RWPE2 (cell line): ENCODE results near the gene SETBP1.
A peak's percentile ranks its signal among the peaks of the same experiment; 100 is the strongest.

Experiments used
- ATAC-seq: fragments of 200-7000 bp; cut with Tn5 transposase; 3 replicates; pipeline ENCODE4 v1.9.1; 2021; ENCODE audit warnings: low read depth
- DNase-seq: peaks from one replicate; pipeline ENCODE4 v3.0.0-alpha.2; 2020; ENCODE audit warnings: low spot score
- H3K27ac ChIP-seq: fragments of 450-650 bp; 2 replicates; pipeline ENCODE4 v1.5.1; 2017; ENCODE audit warnings: mild to moderate bottlenecking; ENCODE audit not compliant: poor library complexity, severe bottlenecking
- H3K27me3 ChIP-seq: fragments of 250-450 bp; sonication (Bioruptor Pico); 2 replicates; pipeline ENCODE4 v1.5.1; 2021; ENCODE audit warnings: mild to moderate bottlenecking, moderate library complexity; ENCODE audit not compliant: insufficient read depth, poor library complexity, severe bottlenecking
- H3K36me3 ChIP-seq: fragments of 250-450 bp; sonication (Bioruptor Pico); 2 replicates; pipeline ENCODE4 v1.5.1; 2020; ENCODE audit warnings: low read depth, mild to moderate bottlenecking, moderate library complexity
- H3K4me1 ChIP-seq: fragments of 250-450 bp; sonication (Bioruptor Pico); 2 replicates; pipeline ENCODE4 v1.5.1; 2021; ENCODE audit warnings: mild to moderate bottlenecking, moderate library complexity; ENCODE audit not compliant: insufficient read depth, poor library complexity, severe bottlenecking
- H3K4me3 ChIP-seq: fragments of 250-450 bp; sonication (Bioruptor Pico); 2 replicates; pipeline ENCODE4 v1.5.1; 2021; ENCODE audit warnings: mild to moderate bottlenecking, moderate library complexity; ENCODE audit not compliant: severe bottlenecking
- H3K9me3 ChIP-seq: fragments of 250-450 bp; sonication (Bioruptor Pico); 2 replicates; pipeline ENCODE4 v1.5.1; 2021; ENCODE audit warnings: mild to moderate bottlenecking, moderate library complexity; ENCODE audit not compliant: severe bottlenecking
- CTCF ChIP-seq: fragments of 450-650 bp; IDR thresholded peaks from one replicate; pipeline ENCODE4 v1.5.1; 2017; ENCODE audit warnings: mild to moderate bottlenecking, moderate library complexity; ENCODE audit not compliant: poor library complexity, severe bottlenecking

Gene SETBP1

GRCh38 chr18:44897411-44897810 lies 216.7 kb downstream of the SETBP1 start:
- no peak for TF ChIP-seq CTCF
- Histone ChIP-seq H3K36me3 (no peaks in the 10 kb centered on the region), H3K4me3 (no peak overlapping the region), H3K9me3 (no peaks in the 10 kb centered on the region), H3K4me1 (peaks cover 18% of the 10 kb centered on the region), H3K27me3 (no peaks in the 10 kb centered on the region), H3K27ac (no peak overlapping the region)
- ATAC-seq (no peak), DNase-seq (no peak)

DNA sequence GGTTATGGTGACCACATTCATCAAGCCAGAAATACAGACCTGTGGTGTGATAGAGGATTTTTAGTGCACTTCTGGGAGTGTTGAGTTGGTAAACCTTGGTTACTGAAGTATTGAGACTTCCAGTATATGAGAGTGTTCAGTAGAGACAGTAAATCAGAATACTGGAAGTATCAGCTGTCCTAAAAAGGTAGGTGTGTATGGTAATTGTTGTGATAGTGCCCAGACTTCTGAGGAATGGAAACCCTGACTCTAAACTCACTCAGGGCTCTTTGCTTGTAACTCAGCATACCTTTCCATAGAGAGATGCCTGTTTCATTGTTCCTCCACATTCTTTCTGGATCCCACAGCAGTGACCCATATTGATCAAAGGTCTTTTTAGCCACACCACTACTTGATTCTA lies 217.1 kb downstream of the SETBP1 start:
- Histone ChIP-seq H3K36me3 (no peaks in the 10 kb centered on the region), H3K27ac (no peak overlapping the region), H3K27me3 (no peaks in the 10 kb centered on the region), H3K4me1 (peaks cover 18% of the 10 kb centered on the region), H3K9me3 (no peaks in the 10 kb centered on the region), H3K4me3 (no peak overlapping the region)
- no peak for TF ChIP-seq CTCF
- DNase-seq (no peak), ATAC-seq (no peak)

- Histone ChIP-seq H3K4me1 (peaks cover 18% of the 10 kb centered on the region), H3K4me3 (no peak overlapping the region), H3K9me3 (no peaks in the 10 kb centered on the region), H3K27ac (no peak overlapping the region), H3K27me3 (no peaks in the 10 kb centered on the region), H3K36me3 (no peaks in the 10 kb centered on the region)
- ATAC-seq (no peak), DNase-seq (no peak)
- no peak for TF ChIP-seq CTCF
Observed at GRCh38 chr18:44898498-44898897, 217.8 kb downstream of the SETBP1 start.

- H3K27ac ChIP-seq = no peak overlapping the region
- no peak for DNase-seq
- H3K4me1 ChIP-seq = peaks cover 13% of the 10 kb centered on the region
- no peaks in the 10 kb centered on the region for H3K36me3 ChIP-seq
- H3K4me3 ChIP-seq = no peak overlapping the region
- no peaks in the 10 kb centered on the region for H3K9me3 ChIP-seq
- no peaks in the 10 kb centered on the region for H3K27me3 ChIP-seq
- TF ChIP-seq CTCF = no peak
- ATAC-seq = no peak
Observed at GRCh38 chr18:44899832-44900231, 219.1 kb downstream of the SETBP1 start.

DNA sequence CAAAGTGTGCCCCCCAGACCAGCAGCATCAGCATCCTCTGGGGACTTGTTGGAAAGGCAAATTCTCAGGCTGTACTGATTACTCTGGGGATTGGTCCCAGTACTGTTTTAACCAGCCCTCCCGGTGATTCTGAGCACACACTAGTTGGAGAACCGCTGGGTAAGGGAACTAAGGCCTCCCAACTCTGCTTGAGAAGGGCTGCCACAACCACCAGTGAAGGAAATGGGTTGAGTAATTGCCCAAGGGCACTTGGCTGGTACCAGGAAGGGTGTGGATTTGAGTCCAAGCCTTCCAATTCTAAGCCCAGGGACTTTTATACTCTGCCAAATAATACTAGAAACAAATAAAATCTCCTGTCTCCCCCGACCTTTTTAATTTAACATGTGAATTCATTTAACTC lies 219.9 kb downstream of the SETBP1 start:
- H3K36me3 ChIP-seq = no peaks in the 10 kb centered on the region
- DNase-seq (no peak), ATAC-seq (peak; percentile 38; the same call in 1 of the 3 replicates)
- H3K4me1 ChIP-seq = peaks cover 13% of the 10 kb centered on the region
- no peaks in the 10 kb centered on the region for H3K27me3 ChIP-seq
- H3K4me3 ChIP-seq = no peak overlapping the region
- TF ChIP-seq CTCF = no peak
- no peaks in the 10 kb centered on the region for H3K9me3 ChIP-seq
- no peak overlapping the region for H3K27ac ChIP-seq
